Measurements from ENCODE around the gene FBN2.

- TF ChIP-seq CTCF (conservative IDR thresholded peaks at IDR 0.05 in 1 of 2, IDR thresholded peaks at IDR 0.05 in 1 of 2; ENCODE audit: low read depth in 1 of 2, low read length in 2 of 2), result no peak
- no peak for TF ChIP-seq EZH2 (IDR thresholded peaks at IDR 0.05; ENCODE audit: low read length, missing control alignments)
Observed at GRCh38 chr5:128274441-128274840, 263.6 kb downstream of the FBN2 start.

Data from fibroblast of lung (primary cell).